ENCODE measurements around the gene RYR1.

Gene RYR1

GRCh38 chr19:38449518-38449917 lies 16.0 kb downstream of the RYR1 start:
- no peak overlapping the region for H3K9ac ChIP-seq (ENCODE audit: low read length)
- H3K9me3 ChIP-seq (ENCODE audit: control insufficient read depth, low read length) = peaks cover 4% of the 10 kb centered on the region
- H3K27me3 ChIP-seq (replicated peaks; ENCODE audit: control insufficient read depth, insufficient read depth, low read length) = peaks cover 28% of the 10 kb centered on the region
- no peaks in the 10 kb centered on the region for H3K4me1 ChIP-seq (ENCODE audit: control insufficient read depth, insufficient read depth, low read length)
- DNase-seq (ENCODE audit: low read depth) = no peak
- H3K4me3 ChIP-seq (ENCODE audit: low read length) = no peak overlapping the region
- no peaks in the 10 kb centered on the region for H3K36me3 ChIP-seq (ENCODE audit: control insufficient read depth, insufficient read depth, low read length, severe bottlenecking)

GRCh38 chr19:38451036-38451435 lies 17.5 kb downstream of the RYR1 start:
- peaks cover 32% of the 10 kb centered on the region for H3K27me3 ChIP-seq (replicated peaks; ENCODE audit: control insufficient read depth, insufficient read depth, low read length)
- H3K9ac ChIP-seq (ENCODE audit: low read length) = no peak overlapping the region
- no peaks in the 10 kb centered on the region for H3K4me1 ChIP-seq (ENCODE audit: control insufficient read depth, insufficient read depth, low read length)
- peaks cover 4% of the 10 kb centered on the region for H3K9me3 ChIP-seq (ENCODE audit: control insufficient read depth, low read length)
- no peaks in the 10 kb centered on the region for H3K36me3 ChIP-seq (ENCODE audit: control insufficient read depth, insufficient read depth, low read length, severe bottlenecking)
- no peak for DNase-seq (ENCODE audit: low read depth)
- no peak overlapping the region for H3K4me3 ChIP-seq (ENCODE audit: low read length)

GRCh38 chr19:38451629-38452028 lies 18.1 kb downstream of the RYR1 start:
- Histone ChIP-seq H3K4me3 (ENCODE audit: low read length) (no peak overlapping the region), H3K9ac (ENCODE audit: low read length) (no peak overlapping the region), H3K27me3 (replicated peaks; ENCODE audit: control insufficient read depth, insufficient read depth, low read length) (peaks cover 27% of the 10 kb centered on the region), H3K36me3 (ENCODE audit: control insufficient read depth, insufficient read depth, low read length, severe bottlenecking) (no peaks in the 10 kb centered on the region), H3K9me3 (ENCODE audit: control insufficient read depth, low read length) (peaks cover 4% of the 10 kb centered on the region), H3K4me1 (ENCODE audit: control insufficient read depth, insufficient read depth, low read length) (no peaks in the 10 kb centered on the region)
- DNase-seq (ENCODE audit: low read depth) = no peak

GRCh38 chr19:38452430-38453366 lies 19.2 kb downstream of the RYR1 start:
- Histone ChIP-seq H3K36me3 (ENCODE audit: control insufficient read depth, insufficient read depth, low read length, severe bottlenecking) (no peaks in the 10 kb centered on the region), H3K27me3 (replicated peaks; ENCODE audit: control insufficient read depth, insufficient read depth, low read length) (peaks cover 33% of the 10 kb centered on the region), H3K9me3 (ENCODE audit: control insufficient read depth, low read length) (peaks cover 4% of the 10 kb centered on the region), H3K9ac (ENCODE audit: low read length) (no peak overlapping the region), H3K4me1 (ENCODE audit: control insufficient read depth, insufficient read depth, low read length) (no peaks in the 10 kb centered on the region), H3K4me3 (ENCODE audit: low read length) (no peak overlapping the region)
- DNase-seq (ENCODE audit: low read depth) = no peak

GRCh38 chr19:38453596-38453995 lies 20.1 kb downstream of the RYR1 start:
- DNase-seq (ENCODE audit: low read depth) = no peak
- peaks cover 33% of the 10 kb centered on the region for H3K27me3 ChIP-seq (replicated peaks; ENCODE audit: control insufficient read depth, insufficient read depth, low read length)
- peaks cover 4% of the 10 kb centered on the region for H3K9me3 ChIP-seq (ENCODE audit: control insufficient read depth, low read length)
- H3K36me3 ChIP-seq (ENCODE audit: control insufficient read depth, insufficient read depth, low read length, severe bottlenecking) = no peaks in the 10 kb centered on the region
- no peak overlapping the region for H3K9ac ChIP-seq (ENCODE audit: low read length)
- H3K4me3 ChIP-seq (ENCODE audit: low read length) = no peak overlapping the region
- no peaks in the 10 kb centered on the region for H3K4me1 ChIP-seq (ENCODE audit: control insufficient read depth, insufficient read depth, low read length)

GRCh38 chr19:38455031-38455430 lies 21.5 kb downstream of the RYR1 start:
- H3K4me1 ChIP-seq (ENCODE audit: control insufficient read depth, insufficient read depth, low read length) = no peaks in the 10 kb centered on the region
- peaks cover 25% of the 10 kb centered on the region for H3K27me3 ChIP-seq (replicated peaks; ENCODE audit: control insufficient read depth, insufficient read depth, low read length)
- no peaks in the 10 kb centered on the region for H3K9me3 ChIP-seq (ENCODE audit: control insufficient read depth, low read length)
- no peaks in the 10 kb centered on the region for H3K36me3 ChIP-seq (ENCODE audit: control insufficient read depth, insufficient read depth, low read length, severe bottlenecking)
- no peak overlapping the region for H3K4me3 ChIP-seq (ENCODE audit: low read length)
- no peak overlapping the region for H3K9ac ChIP-seq (ENCODE audit: low read length)
- DNase-seq (ENCODE audit: low read depth) = peak; percentile 31

- H3K9me3 ChIP-seq (ENCODE audit: control insufficient read depth, low read length) = no peaks in the 10 kb centered on the region
- no peak for DNase-seq (ENCODE audit: low read depth)
- no peak overlapping the region for H3K4me3 ChIP-seq (ENCODE audit: low read length)
- H3K9ac ChIP-seq (ENCODE audit: low read length) = no peak overlapping the region
- H3K36me3 ChIP-seq (ENCODE audit: control insufficient read depth, insufficient read depth, low read length, severe bottlenecking) = no peaks in the 10 kb centered on the region
- H3K27me3 ChIP-seq (replicated peaks; ENCODE audit: control insufficient read depth, insufficient read depth, low read length) = peaks cover 16% of the 10 kb centered on the region
- no peaks in the 10 kb centered on the region for H3K4me1 ChIP-seq (ENCODE audit: control insufficient read depth, insufficient read depth, low read length)
These were observed 23.7 kb downstream of the RYR1 start for GRCh38 chr19:38457202-38457601.

GRCh38 chr19:38457690-38458405 lies 24.4 kb downstream of the RYR1 start:
- H3K4me3 ChIP-seq (ENCODE audit: low read length) = no peak overlapping the region
- no peaks in the 10 kb centered on the region for H3K36me3 ChIP-seq (ENCODE audit: control insufficient read depth, insufficient read depth, low read length, severe bottlenecking)
- no peak overlapping the region for H3K9ac ChIP-seq (ENCODE audit: low read length)
- H3K9me3 ChIP-seq (ENCODE audit: control insufficient read depth, low read length) = no peaks in the 10 kb centered on the region
- H3K4me1 ChIP-seq (ENCODE audit: control insufficient read depth, insufficient read depth, low read length) = no peaks in the 10 kb centered on the region
- no peak for DNase-seq (ENCODE audit: low read depth)
- peaks cover 16% of the 10 kb centered on the region for H3K27me3 ChIP-seq (replicated peaks; ENCODE audit: control insufficient read depth, insufficient read depth, low read length)

- no peaks in the 10 kb centered on the region for H3K9me3 ChIP-seq (ENCODE audit: control insufficient read depth, low read length)
- no peak for DNase-seq (ENCODE audit: low read depth)
- peaks cover 16% of the 10 kb centered on the region for H3K27me3 ChIP-seq (replicated peaks; ENCODE audit: control insufficient read depth, insufficient read depth, low read length)
- H3K4me3 ChIP-seq (ENCODE audit: low read length) = no peak overlapping the region
- H3K4me1 ChIP-seq (ENCODE audit: control insufficient read depth, insufficient read depth, low read length) = no peaks in the 10 kb centered on the region
- H3K9ac ChIP-seq (ENCODE audit: low read length) = no peak overlapping the region
- no peaks in the 10 kb centered on the region for H3K36me3 ChIP-seq (ENCODE audit: control insufficient read depth, insufficient read depth, low read length, severe bottlenecking)
These were observed 25.5 kb downstream of the RYR1 start for GRCh38 chr19:38458991-38459390.

GRCh38 chr19:38463365-38463764 lies 29.9 kb downstream of the RYR1 start:
- Histone ChIP-seq H3K4me3 (ENCODE audit: low read length) (no peak overlapping the region), H3K9ac (ENCODE audit: low read length) (no peak overlapping the region), H3K27me3 (replicated peaks; ENCODE audit: control insufficient read depth, insufficient read depth, low read length) (peaks cover 7% of the 10 kb centered on the region), H3K9me3 (ENCODE audit: control insufficient read depth, low read length) (no peaks in the 10 kb centered on the region), H3K4me1 (ENCODE audit: control insufficient read depth, insufficient read depth, low read length) (no peaks in the 10 kb centered on the region), H3K36me3 (ENCODE audit: control insufficient read depth, insufficient read depth, low read length, severe bottlenecking) (no peaks in the 10 kb centered on the region)
- DNase-seq (ENCODE audit: low read depth) = no peak

GRCh38 chr19:38464421-38465082 lies 31.1 kb downstream of the RYR1 start:
- no peak overlapping the region for H3K4me3 ChIP-seq (ENCODE audit: low read length)
- H3K36me3 ChIP-seq (ENCODE audit: control insufficient read depth, insufficient read depth, low read length, severe bottlenecking) = no peaks in the 10 kb centered on the region
- peaks cover 18% of the 10 kb centered on the region for H3K27me3 ChIP-seq (replicated peaks; ENCODE audit: control insufficient read depth, insufficient read depth, low read length)
- no peak for DNase-seq (ENCODE audit: low read depth)
- H3K9me3 ChIP-seq (ENCODE audit: control insufficient read depth, low read length) = no peaks in the 10 kb centered on the region
- H3K9ac ChIP-seq (ENCODE audit: low read length) = no peak overlapping the region
- no peaks in the 10 kb centered on the region for H3K4me1 ChIP-seq (ENCODE audit: control insufficient read depth, insufficient read depth, low read length)

All from adipocyte (in vitro differentiated cells).